HuH-7.5 (cell line): ENCODE results near the gene MICAL3.

Experiments used
- DNase-seq: peaks from one replicate; pipeline ENCODE4 v3.0.0; 2011; ENCODE audit warnings: low spot score

Gene MICAL3

DNA sequence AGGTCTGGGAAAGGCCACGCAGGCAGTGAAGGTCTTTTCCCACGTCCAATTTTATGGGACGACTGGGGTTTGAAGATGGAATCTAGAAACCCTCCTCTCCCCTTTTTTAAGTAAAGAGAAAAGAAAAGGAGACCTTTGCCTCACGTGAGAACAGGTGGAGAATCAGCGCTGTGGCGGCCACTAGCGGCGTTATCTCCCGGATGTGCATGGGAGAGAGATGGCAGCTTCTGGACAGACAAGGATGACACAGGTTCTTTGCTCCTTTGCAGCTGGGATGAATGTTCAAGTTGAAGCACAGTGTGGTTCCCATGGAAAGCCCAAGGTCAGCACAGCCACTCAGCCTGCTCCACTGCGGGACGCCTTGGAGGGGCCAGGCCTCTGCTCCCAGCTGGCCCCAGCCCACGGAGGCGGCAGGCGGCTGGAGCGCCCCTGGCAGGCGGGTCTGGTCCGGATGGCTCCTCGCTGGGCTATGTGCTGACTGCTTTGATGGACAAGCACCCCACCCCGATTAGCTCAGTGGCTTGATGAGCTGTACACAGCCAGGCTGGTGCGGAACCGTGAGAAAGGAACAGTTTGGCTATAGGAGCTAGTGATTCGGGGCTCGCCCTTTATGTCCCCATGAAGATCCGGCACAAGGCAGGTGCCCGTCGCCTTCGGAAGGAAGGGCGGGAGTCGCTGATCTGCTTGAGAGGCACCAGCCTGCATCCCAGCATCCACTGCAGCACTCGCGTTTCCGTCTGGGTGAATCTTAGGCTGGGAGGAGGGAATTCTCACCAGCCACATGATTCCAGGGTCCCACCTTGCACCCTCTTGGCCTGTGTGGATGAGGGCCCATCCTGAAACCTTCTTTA lies 235.6 kb downstream of the MICAL3 start:
- DNase-seq: no peak

DNA sequence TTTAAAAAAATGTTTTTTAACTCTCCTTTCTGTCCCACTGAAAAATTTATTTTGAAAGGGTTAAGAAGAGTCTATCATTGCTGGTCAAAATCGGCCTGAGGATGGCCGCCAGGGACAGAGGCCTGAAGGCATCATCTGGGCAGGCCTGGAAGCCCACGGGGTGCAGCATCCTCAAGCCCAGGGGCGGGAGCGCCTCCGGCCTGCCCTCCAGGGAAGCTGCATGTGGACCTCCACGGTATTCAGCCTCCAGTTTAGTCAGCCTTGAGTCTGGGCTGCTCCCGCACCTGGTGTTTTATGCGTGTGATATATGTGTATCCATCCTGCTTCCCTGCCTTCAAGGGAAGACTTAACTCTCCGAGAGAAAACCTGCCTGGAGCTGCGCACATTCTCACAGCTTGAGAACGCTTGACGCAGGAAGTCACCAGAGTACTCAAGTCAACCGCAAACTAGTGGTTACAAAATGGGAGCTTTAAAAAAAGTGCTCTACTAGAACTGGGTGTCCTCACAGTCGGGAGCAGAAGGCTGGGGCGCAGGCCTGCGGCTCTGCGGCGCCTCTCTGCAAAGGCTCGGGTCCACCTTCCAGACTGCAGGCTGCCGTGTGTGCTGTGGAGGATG lies 236.5 kb downstream of the MICAL3 start:
- no peak for DNase-seq

DNA sequence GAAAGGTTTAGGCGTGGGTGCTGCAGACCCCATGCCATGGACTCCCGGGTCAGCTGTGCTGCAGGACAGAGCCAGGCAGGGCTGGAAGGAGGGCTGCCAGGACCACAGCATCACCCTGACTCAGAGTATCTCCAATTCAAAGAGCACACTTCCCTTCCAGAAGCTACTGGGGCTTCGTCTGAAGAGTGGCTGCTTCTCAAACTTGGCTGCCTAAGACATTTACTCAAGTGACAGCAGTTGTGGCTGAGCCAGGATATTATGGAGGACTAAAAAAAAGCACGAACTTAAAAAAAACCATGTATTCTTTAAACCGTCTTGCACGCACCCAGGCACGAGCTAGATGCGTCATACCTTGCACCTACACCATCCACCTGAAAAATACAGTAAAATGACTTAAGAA lies 237.1 kb downstream of the MICAL3 start:
- no peak for DNase-seq

DNA sequence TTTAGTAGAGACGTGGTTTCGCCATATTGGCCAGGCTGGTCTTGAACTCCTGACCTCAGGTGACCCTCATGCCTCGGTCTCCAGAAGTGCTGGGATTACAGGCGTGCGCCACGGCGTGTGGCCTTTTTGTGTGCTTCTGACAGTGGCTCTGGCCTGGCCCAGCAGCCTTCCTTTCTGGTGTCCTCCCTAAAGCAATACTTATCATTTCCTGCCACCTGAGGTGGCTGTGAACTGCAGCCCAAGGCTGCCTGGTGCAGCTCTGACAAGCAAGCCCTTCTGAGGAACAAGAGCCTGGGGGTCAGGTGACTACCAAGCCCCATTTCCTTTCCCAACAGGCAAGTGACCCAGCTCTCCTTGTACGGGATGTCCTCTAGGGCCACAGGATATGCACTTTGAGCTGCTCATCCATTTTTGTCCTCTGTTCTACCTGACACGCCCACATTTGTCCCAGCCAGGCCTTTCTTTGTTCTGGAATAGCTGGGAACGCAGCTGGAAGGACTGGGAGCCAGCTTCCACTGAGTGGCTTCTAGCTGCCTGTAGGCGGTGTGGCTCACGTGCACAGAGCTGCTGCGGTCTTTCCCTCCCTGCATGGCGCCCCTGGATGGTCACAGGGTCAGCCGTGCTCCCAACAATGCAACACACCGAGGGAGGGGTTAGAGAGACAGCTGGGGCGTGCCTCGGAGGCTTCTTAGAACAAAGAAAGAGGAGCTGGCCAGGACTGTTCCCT lies 237.8 kb downstream of the MICAL3 start:
- DNase-seq: no peak

DNA sequence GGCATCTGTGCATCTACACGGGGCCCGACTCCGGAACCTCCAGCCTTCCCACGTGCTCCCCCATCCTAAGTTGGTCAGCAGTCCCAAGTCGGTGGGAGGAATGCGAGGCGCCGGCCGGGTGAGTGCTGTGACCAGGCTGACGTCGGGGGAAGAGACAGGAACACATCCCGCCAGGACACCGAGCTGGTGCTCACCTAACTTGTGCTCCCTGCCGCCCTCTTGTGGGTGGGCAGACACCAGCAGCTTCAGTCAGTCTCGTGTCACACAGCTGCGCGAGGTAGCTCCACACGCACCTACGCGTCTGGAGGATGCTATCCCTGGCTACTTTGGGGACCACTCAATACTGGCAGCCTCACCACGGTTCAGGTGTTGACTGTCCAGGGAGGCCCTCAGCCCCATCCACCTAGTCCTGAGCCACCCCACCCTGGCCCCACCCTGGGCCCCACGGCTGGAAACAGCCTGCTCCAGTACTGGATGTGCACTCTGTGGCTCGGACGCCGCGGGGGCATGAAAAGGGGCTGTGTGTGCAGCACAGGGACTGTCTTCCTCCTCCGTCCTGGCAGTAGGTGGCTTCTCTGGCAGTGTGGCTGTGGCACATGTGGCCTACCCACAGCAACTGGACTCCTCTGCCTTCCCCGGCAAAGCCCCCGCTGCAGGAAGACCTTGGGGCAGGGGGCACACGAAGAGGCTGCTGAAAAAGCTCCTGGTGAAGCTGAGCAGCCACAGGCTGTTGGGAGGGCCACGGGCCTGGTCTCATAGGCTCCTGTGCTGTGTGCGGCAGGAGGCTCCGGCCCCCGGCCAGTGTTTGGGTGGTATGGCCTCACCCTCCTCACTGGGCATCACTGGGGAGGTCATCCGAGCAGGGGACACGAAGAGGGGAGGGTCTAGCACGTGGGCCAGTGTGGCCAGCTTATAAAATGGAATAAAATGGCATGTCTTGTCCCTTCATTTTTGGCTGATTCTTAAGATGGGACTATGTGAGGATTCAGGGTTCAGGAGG lies 238.9 kb downstream of the MICAL3 start:
- DNase-seq: peak; percentile 98

DNA sequence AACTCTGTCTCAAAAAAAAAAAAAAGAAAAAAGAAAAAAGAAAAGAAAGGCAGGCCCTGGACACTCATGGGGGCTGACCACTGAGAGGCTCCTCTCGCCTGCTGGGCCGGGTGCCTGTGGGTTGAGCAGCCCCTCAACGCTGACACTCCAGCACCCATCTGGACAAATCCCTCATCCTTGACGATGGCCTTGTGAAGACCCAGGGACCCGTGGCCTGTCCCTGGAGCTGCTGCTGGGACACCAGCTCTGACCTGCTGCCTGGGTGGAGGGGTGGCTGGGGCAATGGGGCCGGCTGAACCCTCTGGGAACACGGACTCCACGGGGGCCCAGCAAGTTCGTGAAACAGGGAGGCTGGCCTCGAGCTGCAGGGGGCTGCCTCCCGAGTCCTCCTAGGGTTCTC lies 239.6 kb downstream of the MICAL3 start:
- no peak for DNase-seq

DNA sequence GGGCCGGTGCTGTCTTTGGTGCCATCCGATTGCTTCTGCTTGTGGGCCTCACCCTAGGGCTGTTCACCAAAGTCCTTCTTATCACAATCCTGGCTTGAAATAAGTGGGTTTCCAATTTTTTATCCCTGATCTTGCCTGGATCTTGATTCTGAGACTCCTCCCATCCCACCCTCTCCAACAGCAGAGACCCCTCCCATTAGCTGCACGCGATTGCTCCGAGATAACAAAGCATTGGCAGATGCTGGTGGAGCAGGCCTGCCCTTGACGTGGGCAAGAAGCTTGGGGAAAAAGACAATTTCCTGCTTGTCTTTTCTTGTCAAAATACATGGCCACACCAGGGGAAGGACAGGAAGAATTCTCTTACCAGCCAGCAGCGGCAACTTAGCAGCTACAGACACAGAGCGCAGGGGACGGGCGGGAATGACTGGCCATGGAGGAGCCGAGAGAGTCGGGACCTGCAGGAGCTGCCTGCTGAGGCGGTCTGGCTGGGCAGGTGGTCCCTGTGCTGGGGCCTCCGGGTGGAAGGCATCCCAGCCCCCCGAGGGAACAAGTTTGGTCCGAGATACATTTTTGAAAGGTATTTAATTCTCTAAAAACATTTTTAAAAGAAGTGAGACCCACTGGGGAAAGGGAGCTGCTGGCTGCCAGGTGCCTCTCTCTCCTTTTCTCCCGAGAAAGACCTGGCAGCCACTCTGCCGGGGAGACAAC lies 240.4 kb downstream of the MICAL3 start:
- DNase-seq: no peak

DNA sequence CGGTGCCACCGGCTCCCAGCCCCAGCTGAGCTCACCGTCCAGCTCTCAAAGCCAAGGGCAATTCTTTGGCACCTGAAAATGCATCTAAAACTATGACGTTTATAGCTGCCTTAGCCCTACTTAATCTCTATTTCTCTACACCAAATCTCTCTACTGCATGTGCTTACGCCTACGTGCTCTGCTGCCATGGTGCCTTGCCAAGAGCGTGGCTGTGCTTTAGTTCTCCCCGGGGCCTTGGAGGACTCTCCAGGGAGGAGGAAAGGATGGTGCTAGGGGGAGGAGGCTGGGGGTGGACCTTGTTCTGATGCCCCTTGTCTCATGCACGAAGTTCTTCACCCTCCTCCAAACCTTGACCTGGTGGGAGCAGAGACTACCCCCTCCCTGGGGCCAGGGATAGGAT lies 241.0 kb downstream of the MICAL3 start:
- DNase-seq: no peak

DNA sequence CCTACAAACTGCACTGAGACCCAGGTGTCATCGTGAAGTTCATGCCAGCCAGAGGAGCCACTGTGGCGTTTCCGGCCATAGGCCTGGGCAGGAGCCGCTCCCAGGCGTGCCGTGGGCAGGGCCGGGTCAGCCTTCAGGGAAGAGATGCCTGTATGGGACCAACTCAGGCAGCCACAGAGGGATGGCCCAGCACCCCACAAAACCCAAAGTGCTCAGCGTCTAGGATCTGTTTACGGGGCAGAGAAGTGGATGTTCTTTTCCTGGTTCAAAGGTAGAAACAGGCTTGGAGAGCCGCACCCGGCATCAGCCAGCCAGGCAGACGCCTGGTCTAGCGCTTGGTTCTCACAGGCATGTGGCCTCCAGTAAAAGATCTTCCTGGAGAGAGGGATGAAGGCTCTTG lies 241.7 kb downstream of the MICAL3 start:
- no peak for DNase-seq

DNA sequence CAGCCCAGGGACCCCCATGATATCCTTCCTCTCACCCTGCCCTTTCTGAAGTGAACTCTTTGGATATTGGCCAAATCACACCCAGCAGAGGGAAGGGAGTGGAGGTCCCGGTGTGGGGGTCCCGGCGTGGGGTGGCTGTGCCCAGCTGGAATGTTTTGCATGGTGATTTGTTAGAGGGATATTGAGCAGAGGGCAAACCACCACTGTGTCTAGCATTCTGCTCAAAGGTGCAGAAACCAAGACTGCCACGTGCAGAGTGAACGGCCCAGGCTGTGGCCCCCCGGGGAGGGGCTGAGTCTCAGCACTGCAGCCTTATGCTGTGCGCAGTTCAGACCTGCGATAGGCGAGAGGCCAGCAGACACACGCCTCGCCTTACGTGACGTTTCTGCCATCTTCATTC lies 242.2 kb downstream of the MICAL3 start:
- no peak for DNase-seq

DNA sequence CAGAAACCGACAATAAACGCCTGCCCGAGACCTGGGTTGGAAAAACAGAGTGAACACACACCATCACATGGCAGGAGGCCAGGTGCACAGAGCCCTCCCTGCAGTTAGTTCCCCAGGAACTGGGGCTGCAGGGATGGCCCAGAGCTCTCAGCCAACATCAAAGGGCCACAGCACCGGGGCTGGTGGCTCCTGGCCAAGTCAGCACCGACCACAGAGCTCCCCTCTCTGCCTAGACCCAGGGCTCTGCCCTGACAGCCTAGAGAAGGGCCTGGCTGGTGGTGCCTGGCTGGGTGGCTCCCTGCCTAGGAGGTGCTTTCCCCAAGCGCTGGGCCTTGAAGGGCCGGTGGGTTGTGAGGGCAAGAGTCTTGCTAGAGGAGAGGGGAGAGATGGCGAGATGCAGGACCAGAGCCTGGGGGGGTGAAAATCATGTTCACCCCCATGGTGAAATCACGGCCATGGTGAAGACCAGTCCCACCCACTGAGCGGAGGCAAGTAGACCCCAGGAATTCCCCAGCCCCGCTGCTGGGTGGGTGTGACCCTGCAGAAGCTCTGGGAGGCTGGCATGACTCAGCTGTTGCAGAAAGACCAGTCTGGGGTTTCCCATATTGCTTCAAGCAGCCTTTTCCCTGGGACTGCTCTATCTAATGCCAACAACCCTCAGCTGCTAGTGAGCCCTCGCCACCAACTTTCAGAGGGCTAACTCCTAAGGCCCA lies 242.9 kb downstream of the MICAL3 start:
- DNase-seq: no peak

DNA sequence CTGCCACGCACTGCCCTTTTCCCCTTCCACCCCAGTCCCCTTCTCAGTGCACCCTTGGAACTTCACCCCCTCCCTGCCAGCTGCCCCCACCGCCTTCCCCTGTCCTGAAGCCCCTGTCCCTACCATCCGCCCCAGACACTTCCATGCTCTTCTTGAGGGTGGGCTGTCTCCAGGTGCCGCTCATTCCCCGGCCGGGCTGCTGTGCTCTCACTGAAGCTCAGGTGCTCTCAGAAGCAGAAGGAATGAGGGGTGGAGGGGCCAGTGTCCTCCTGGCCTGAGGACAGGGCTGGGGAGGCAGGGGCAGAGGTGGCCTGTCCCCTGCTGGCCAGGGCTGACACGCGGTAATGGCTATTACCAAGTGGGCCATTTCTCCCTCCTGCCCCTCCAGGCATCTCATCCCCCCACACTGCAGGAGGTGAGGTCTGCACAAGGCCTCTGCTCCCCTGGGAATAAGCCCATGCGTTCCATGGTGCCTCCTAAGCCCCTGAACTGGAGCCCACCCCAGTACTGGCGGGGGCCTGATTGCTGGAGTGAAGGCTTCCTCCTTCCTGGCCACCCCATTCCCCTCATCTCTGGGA lies 243.5 kb downstream of the MICAL3 start:
- no peak for DNase-seq

DNA sequence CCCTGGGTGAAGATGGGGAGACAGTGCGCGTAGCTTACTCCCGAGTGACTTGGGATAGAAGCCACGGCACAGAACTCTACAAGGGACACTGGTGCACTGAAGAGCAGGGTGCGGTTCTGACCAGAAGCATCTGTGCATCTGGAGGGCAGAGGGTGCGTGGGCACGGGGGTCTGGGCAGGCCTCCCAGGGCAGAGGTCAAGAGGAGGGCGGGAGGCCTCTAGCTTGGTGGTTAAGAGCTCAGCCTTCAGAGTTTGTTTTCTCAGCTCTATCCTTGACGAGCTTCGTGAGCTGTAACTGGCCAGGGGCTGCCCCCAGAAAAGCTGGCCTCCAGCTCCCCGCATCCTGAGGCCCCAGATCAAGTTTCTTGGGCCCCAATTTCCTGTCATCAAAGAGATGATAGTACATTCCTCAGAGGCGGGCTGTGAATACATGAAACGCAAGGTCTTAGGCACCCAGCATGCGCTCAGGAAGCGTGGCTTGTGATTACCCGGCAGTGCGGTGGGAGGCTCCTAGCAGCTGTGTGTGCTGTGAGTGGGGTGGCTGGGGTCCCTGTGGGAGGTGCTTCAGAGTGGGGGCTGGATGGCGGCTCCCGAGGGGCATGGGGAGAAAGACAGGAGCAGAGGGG lies 244.1 kb downstream of the MICAL3 start:
- no peak for DNase-seq

DNA sequence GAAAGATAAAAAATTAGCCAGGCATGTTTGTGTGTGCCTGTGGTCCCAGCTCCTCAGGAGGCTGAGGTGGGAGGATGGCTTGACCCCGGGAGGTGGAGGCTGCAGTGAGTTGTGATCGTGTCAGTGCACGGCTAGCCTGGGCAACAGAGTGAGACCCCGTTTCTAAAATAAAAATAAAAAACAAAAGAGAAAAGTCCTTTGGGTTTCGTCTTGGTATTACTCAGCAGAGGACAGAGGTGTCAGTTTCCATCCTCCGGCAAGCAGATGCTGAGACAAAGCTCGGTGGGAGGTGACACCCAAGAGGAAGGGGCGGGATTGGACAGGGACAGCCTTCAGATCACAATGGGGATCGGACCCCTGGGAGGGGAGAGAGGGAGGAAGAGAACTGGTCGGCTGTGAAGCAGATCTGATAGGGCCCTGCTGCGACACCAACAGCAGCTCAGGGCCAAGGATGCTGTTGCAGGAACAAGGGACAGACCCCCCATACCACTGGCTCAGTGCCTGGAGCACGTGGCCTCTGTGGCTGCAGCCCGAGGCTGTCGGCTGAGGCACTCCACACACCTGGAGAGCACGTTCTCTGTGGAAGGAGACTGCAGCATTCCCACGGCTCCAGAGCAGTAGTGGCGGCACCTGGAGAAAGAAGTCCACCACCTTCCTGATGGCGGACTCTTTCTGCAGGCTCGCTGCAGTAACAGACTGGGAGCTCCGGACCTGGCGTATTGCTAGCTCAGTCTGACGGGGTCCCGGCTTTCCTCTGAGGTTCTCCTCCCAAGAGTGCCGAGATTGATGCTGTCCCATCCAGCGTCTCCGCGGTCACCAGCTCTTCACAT lies 244.9 kb downstream of the MICAL3 start:
- no peak for DNase-seq

DNA sequence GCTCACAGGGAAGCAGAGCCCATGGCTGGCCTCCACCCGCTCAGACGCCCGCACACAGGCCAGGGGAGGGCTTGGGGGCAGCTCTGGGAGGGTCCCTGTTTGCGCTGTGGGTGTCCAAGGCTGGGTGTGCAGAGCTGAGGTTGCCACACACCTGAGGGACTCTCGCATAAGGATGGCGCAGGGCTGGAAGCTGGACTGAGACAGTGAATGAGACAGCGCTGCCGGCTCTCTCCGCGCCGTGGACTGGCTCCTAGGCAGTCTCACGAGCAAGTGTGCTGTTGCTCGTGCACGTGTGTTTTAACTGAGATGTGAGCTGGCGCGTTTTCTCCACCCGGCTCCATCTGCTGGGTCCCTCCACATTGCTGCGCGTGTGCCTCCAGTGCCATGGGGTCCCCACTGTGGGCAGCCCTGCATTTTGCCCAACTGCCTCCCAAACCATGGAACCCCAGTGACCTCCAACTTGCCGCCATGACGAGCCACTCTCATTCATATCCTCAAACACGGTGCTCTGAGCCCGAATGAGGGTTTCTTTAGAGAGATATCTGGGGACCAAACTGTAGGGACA lies 245.9 kb downstream of the MICAL3 start:
- DNase-seq: no peak

DNA sequence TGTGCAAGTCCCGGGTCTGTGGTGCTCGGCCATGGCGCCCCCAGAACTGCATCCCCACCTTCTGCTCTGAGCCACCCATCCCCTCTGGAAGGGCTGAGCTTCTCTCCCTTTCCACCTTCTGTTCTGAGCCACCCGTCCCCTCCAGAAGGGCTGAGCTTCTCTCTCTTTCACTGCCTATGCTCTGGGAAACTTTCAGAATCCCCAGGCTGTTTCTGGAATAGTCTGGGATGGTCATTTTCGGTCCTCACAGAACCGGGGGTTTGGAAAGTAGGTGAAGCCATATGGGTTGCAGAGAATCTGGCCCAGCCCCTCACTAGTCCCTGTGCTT lies 246.7 kb downstream of the MICAL3 start:
- DNase-seq: no peak

DNA sequence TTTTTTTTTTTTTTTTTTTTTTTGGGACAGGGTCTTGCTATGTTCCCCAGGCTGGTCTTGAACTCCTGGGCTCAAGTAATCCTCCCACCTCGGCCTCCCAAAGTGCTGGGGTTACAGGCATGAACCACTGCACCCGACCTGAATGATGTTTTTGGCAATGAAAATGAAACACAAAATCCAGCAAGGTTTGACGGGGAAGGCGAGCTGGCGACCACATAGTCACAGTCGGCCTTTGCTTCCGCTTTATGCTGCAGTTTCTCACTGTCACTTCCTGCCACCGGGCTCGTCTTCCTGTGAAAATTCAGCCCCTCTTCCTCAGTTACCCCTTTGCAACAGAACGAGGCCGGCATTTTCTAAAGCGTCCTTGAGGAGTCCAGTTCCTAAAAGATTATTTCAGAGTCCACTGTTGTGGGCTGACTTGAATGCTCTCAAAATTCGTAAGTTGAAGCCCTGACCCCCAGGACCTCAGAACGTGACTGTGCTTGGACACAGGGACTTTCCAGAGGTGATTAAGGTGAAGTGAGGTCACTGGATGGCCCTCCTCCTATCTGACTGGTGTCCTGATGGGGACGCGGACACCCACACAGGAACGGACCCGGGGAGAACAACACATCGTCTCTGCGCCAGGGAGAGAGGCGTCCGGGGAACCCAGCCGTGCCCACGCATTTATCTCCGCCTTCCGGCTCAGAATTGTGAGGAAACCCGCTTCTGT lies 247.2 kb downstream of the MICAL3 start:
- DNase-seq: no peak
